Upper lobe of left lung (tissue), 4 donors: ENCODE data around the gene PNN.

Source experiments
- EP300 ChIP-seq, 4 donors: sonication (generic); formaldehyde crosslinking; IDR thresholded peaks; one replicate each; pipeline ENCODE4 v1.5.1; 2017; ENCODE audit warnings: antibody characterized with exemption in 4 of 4, control low read depth in 2 of 4
- POLR2A ChIP-seq, 4 donors: fragments of 450-650 bp; IDR thresholded peaks; one replicate each; pipeline ENCODE4 v1.5.1; 2016 to 2017; ENCODE audit warnings: antibody characterized with exemption in 4 of 4, mild to moderate bottlenecking in 2 of 4
- POLR2AphosphoS5 ChIP-seq, 2 donors: sonication (generic); formaldehyde crosslinking; IDR thresholded peaks; one replicate each; pipeline ENCODE4 v1.5.1; 2017; ENCODE audit warnings: antibody characterized with exemption in 2 of 2
- TF ChIP-seq, protein P1 (sequence below), 6 experiments: fragments of 450-650 bp in 4 of 6; fragments of 200-600 bp in 2 of 6; sonication (generic) in 2 of 6; IDR thresholded peaks; one replicate each; pipeline ENCODE4 v1.5.1; 2016 to 2019; ENCODE audit warnings: antibody characterized with exemption in 6 of 6

DNA sequence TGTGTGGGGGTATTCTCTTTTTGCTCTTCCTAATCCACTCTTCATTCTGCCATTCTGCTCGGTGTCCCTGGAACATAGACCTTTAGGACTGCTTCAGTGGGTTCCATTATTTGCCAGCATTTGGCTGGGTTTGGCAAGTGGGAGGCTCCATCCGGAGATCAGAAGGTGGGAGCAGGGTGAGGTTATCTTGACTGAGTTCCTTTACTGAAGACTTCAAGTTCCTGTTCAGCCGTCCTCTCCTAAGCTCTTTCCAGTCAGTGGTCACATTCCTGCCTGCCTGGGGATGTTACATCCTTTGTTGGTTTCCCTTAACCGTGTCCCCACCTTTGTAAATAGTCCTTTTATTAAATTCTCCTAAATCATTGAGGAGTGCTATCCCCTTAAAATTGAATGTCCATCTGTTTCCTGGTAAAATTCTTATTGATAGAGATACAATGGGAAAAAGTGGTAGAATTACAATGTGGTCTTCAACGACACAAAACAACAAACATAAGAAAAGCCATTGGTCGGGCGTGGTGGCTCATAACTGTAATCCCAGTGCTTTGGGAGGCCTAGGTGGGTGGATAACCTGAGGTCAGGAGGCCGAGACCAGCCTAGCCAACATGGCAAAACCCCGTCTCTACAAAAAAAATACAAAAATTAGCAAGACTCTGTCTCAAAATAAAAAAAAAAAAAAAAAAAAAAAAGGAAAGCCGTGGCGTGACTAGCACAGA is 53.6 kb downstream of the PNN start:
- TF ChIP-seq POLR2A (IDR thresholded peaks at IDR 0.05) = no peak
- no peak for TF ChIP-seq EP300 (IDR thresholded peaks at IDR 0.05)
- TF ChIP-seq, protein P1, sequence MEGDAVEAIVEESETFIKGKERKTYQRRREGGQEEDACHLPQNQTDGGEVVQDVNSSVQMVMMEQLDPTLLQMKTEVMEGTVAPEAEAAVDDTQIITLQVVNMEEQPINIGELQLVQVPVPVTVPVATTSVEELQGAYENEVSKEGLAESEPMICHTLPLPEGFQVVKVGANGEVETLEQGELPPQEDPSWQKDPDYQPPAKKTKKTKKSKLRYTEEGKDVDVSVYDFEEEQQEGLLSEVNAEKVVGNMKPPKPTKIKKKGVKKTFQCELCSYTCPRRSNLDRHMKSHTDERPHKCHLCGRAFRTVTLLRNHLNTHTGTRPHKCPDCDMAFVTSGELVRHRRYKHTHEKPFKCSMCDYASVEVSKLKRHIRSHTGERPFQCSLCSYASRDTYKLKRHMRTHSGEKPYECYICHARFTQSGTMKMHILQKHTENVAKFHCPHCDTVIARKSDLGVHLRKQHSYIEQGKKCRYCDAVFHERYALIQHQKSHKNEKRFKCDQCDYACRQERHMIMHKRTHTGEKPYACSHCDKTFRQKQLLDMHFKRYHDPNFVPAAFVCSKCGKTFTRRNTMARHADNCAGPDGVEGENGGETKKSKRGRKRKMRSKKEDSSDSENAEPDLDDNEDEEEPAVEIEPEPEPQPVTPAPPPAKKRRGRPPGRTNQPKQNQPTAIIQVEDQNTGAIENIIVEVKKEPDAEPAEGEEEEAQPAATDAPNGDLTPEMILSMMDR (IDR thresholded peaks at IDR 0.05) = no peak
- TF ChIP-seq POLR2AphosphoS5 (IDR thresholded peaks at IDR 0.05) = no peak
